GM21390 (cell line): ENCODE measurements around the gene KREMEN1.

Experiments used
- ATAC-seq: cut with Tn5 transposase; IDR thresholded peaks from one replicate; pipeline ENCODE4 v1.9.1; 2021; ENCODE audit not compliant: unreplicated experiment

Gene KREMEN1

DNA sequence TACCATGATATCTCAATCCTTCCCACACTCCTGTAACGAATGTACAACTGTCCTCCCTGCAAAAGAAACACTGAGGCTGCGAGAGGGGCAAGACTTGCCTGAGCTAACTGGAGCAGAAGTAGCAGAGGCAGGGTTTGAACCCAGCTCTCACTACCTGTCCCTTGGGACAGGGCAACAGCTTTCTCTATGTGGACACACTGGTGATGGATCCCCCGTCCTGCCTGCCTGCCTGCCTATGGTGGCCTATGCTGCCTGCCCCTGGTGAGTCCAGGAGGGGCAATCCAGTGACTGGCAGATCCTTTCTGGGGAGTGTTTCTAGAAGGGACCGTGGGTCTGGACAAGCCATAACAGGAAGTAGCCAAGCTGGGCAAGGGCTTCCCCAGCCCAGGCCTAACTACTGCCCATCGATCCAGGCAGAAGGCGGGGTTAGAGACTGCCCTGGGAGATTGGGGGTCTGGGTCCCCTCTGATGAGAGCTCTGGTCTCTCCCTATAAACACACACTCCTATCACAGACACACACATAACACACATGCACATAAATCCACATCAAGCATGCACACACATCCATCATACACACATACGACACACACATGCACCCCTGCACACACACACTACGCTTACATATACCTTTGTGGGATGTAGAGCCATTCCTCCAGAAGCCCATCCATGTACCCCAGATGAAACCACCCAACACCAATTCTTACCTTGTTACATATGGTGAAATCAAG lies 131.8 kb downstream of the KREMEN1 start:
- ATAC-seq = no peak

DNA sequence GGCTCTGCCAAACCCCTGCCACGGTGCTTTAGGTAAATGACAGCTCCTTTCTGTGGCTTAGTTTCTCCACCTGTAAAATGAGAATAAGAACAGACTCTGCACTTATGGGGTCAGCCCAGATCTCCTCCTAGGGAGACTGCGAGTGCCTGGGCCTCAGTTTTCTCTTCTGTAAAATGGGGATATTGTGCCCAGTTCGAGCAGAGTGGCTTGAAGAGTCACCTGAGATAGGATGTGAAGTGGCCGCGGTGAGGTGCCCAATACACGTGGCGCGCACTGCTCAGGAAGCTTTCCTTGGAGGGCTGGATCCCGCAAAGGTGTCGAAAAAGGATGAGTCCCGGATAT lies 132.4 kb downstream of the KREMEN1 start:
- no peak for ATAC-seq

DNA sequence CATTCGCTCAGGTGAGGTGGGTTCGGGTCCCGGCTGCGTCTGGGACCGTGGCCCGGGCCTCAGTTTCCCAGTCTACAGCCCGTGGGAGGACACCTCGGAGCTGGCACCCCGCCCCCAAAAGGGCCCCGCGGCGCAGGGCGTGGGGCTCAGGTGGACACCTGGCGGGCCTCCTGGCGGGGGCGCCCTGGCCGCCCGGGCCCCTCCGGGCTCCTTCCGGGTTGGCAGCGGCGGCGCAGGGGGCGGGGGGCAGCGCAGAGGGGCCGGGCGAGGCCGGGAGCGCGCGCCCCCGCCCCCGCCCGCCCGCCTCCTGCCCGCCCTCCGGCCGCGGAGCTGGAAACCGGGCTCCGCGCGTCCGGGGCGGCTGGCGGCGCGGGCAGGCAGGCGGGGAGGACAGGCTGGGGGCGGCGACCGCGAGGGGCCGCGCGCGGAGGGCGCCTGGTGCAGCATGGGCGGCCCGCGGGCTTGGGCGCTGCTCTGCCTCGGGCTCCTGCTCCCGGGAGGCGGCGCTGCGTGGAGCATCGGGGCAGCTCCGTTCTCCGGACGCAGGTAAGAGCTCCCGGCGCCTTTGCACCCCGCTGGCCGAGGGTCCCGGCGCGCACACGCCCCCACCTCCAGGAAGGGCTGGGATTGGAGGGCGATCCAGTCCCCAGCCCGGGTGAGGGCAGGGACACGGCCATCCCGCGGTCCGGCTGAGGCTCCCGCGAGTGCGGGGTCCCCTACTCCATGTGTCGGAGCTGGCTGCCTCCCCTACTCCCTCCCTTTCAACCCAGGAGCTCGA lies 132.9 kb downstream of the KREMEN1 start, which contains the start of gene EMID1:
Gene EMID1, plus strand, starts transcription at position 303 of the 778 bp plus-strand sequence. Its CDS starts 143 bp downstream, at position 446.
- ATAC-seq = no peak

DNA sequence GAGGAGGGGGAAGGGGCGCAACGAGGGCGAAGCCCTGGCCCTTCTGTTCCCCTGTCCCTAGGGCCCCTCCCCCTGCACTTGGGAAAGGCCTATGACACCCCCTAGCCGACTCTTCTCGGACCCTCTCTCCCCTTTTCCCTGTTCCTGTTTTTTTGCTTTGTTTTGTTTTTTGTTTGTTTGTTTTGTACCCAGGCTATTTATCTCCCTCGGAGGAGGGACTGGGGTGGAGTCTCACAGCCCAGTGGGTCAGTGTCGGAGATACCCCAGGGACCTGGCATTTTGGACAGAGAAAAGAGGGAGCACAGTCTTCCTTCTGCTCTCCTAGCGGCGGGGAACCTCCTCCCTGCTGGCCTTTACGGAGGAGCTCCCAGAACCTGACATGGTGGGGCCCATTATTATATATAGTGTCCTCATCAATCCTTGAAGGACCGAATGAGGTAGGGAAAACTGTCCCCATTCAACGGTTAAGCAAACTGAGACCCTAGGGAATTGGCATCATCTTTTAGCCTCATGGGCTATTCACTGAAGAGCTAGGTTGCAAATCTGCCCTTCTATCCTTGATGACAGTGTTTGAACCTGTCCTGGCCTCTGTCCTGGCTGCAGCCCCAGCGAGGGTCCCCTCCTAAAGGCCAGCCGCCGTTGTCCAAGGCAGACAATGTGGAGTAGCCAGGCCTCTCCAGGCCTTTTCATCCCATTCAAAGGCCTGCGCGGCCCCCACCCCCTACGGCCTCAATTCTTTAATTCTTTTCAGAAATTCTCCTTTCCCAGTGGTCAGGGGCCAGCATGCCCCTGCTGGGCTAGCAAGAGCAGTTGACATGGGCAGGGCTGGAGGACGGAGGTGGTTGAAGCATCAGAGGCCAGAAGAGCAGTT lies 133.8 kb downstream of the KREMEN1 start:
- ATAC-seq = no peak

DNA sequence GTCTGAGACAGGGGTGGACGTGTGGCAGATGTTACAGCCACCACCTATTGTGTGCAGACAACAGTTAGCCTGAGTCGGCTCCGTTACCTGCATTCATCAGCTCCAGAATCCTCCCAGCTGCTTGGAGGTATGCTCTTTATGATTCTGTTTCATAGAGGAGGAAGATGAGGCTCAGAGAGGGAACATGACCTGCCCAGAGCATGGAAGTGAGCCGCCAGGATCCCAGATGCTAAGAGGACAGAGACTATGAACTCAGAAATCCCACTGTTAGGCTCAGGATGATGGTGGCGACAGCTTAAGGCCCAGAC lies 134.4 kb downstream of the KREMEN1 start:
- no peak for ATAC-seq

DNA sequence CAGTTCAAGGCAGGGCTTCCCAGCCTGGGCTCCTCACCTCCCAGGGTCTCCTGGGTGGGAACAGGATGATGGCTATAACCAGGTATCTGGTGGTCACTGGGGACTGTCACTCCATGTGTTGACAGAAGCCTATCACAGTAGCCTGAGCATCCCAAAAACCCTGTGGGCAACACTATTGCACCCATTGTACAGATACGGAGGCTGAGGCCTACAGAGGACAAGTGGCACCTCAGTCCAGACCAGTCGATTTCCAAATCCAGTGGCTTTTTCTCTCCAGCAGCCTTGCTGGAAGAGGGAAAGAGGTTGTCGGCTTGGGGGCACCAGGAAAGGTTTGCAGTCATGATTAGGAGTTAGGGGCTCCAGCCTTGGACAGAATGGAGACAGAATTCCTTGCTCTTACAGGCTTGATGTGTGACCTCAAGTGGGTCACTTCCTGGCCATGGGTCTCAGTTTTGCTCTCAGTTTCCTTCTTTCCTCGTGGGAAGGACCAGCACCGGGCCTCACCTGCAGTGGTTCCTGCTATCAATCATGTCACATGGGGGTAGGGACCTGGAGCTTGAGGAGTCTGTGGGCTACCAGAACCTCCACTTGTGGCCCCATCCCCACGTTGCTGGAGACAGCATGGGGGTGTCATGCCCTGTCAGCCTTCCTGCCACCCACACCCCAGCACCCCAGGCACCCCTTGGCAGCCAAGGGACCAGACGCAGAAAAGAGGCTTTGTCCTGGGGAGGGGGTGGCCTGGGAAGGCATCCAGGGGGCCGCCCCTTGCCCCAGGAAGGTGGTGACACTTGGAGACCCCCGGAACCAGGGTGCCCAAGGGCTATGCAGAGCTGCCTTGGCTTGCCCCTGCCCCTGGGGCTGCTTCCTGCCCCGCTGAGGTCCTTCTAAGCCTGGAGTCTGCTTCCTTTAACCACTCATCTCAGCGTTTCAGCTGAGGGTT lies 135.0 kb downstream of the KREMEN1 start:
- no peak for ATAC-seq

DNA sequence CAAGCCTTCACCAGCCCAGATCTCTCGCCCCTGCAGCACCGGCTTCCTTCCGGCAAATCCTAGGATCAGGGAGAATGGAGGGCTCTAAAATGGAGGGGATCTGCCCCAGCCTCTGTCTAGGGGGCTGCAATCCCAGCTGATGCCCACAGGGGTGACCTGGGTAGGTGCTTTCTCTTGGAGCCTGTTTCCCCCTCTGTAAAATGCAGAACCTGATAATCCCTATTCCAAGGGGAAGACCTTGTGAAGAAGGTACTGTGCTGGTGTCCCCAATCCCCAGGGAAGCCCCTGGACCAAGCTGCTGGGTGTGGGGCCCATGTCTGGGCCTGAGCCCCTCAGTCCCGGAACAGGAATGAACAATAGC lies 135.6 kb downstream of the KREMEN1 start:
- ATAC-seq = no peak

DNA sequence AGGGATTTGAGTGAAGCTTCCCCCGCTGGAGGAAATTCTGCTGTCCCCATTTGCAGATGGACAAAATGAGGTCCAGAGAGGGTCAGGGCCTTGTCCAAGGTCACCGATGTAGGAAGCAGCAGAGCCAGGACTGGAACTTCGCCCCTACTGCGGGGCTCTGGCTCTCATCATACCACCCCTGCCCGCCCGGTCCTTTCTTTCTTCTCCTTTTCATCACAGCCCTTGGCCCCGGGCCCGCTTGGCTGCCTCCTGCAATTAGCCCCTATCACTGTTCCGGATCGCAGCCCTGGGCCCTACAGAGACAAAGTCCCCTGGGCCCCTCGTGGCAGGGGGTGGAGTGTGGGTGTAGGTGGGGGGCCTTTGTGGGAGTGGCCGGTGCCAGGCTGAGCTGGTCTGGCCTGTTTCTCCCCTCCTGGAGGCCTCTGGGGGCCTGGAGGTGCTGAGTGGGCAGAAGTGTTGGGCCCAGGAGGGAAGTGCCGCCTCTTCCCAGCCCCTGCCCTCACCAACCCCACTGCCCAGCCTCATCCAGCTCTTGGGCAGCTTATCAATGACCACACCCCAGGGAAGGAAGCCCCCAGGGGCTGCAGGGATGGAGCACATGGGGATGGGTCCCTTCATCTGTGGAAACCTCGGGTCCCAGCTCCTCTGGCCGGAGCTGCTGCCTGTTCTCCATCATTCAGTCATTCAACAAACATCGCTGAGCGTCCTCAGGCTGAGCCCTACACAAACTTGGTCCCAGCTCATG lies 136.2 kb downstream of the KREMEN1 start:
- no peak for ATAC-seq

DNA sequence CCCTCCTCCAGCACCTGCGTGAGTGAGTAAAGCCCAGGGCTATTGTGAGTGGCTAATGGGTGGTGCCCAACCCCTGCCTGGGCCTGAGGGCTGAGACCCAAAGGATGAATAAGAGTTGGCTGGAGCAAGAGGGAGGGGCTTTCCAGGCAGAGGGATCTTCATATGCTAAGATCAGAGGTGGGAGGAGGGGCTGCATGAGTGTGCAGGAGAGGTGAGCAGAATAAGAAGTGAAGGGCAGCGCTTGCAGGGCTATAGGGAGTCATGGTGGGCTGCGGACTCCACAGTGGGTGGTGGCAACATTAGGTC lies 136.7 kb downstream of the KREMEN1 start:
- no peak for ATAC-seq

DNA sequence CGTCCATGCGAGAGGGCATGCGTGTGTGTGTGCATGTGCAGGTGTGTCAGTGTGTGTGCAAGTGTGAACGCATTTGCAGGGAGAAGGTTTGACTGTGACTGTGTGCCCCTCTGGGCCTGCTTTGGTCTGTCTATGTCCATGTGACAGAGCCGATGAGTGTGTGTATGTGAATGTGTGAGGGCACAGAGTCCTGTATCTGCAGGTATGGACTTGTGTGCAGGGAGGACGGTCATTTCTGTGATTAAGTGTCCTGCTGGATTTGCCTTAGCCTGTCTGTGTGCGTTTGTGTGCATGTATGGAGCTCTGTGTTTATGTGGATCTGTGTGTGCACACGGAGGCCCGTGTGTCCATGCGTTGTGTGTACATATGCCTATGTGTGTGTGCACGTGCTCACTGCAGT lies 138.2 kb downstream of the KREMEN1 start:
- no peak for ATAC-seq

DNA sequence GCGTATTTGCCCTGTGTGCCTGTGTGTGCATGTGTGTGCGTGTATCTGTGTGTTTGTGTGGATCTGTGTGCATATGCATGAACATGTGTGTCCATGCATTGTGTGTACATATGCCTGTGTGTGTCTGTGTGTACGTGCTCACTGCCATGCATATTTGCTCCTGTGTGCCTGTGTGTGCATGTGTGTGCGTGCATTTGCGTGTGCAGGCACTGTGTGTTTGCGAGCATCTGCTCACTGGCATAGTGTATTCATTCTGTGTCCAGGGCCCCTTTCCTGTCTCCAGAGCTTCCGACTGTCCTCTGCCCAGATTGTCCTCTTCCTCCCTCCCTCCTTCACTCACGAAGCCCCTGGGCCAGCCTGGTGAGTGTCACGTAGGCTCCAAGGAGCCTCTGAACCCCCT lies 138.6 kb downstream of the KREMEN1 start:
- ATAC-seq = no peak

DNA sequence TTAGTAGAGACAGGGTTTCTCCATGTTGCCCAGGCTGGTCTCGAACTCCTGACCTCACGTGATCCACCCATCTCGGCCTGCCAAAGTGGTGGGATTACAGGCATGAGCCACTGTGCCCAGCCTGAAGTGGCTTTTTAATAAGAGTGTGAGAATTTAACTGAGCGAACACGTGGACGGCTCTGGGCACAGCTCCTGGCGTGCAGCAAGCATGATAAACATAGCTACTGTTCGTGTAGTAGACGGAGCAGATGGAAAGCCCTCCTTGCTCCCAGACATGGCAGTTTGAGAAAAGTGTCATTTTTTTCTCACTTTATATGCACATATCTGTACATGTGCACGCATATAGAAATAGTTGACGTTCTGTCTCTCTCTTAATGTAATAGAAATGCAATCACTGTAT lies 139.9 kb downstream of the KREMEN1 start:
- no peak for ATAC-seq

DNA sequence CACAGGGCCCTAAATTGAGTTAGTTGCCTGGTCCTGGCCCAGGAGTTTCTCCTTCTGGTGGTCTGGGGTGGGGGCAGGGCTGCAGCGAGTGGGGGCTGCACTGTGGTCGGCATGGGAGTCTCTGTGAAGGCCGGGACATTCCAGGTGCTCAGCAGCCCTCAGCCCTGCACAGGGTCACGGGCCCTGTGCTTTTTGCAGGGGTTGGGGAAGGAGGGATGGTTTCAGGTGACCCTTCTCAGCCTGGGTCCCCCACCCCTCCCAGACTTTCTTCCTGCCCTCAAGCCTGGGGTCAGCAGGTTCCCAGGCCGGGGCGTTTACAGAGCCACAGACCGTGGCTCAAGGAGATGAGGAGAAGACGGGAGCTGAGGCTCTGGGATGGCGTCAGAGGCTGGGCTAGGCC lies 140.7 kb downstream of the KREMEN1 start:
- no peak for ATAC-seq

DNA sequence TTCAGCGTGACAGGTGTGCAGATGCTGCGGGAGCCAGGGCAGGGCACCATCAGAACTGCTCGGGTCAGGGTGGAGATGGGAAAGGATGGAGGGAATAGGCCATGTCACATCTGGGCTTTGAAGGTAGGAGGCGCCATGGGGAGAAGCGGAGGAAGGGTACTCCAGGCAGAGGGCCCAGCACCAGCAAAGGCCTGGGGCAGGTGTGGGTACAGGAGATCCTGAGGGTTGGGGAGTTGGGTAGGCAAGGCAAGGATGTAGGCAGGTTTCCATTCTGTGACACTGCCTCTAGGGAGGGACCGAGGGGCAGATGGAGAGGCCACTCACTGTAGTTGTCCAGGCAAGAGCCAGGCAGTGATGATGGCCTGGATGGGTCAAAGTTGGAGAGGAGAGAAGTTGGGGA lies 141.4 kb downstream of the KREMEN1 start:
- ATAC-seq = no peak

DNA sequence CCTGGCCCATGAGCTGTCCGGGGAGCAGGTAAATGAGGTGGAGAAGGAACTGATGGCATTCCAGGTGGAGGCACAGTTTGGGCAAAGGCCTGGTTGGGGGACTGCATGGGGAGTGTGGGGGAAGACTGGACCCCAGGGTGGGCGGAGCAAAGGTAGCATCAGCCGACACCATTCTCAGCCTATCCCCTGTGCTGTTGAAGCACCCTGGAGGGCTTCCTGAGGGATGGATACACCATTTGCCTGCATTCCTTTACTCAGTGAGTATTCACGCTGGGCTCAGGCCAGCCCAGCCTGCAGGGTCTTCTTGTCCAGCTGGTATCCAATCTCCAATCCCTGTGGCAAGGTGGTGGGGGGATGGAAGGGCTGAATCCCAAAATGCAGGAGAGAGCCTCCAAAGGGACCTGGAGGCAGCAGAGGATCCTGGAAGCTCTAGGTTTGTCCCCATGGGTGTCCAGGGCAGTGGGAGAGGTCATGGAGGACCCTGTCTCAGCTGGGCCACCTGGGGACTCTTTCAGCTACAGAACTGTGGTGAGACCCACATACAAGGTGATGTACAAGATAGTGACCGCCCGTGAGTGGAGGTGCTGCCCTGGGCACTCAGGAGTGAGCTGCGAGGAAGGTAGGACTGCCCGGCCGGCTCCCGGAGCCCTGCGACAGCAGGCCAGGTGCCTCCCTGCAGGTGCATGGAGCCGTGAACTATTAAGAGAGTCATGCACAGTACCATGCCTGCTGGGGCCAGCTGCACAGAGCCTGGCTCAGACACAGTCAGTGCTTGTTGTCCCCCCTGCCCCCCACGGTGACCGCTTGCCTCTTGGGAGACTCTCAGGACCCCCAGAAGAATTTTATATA lies 142.4 kb downstream of the KREMEN1 start:
- no peak for ATAC-seq

DNA sequence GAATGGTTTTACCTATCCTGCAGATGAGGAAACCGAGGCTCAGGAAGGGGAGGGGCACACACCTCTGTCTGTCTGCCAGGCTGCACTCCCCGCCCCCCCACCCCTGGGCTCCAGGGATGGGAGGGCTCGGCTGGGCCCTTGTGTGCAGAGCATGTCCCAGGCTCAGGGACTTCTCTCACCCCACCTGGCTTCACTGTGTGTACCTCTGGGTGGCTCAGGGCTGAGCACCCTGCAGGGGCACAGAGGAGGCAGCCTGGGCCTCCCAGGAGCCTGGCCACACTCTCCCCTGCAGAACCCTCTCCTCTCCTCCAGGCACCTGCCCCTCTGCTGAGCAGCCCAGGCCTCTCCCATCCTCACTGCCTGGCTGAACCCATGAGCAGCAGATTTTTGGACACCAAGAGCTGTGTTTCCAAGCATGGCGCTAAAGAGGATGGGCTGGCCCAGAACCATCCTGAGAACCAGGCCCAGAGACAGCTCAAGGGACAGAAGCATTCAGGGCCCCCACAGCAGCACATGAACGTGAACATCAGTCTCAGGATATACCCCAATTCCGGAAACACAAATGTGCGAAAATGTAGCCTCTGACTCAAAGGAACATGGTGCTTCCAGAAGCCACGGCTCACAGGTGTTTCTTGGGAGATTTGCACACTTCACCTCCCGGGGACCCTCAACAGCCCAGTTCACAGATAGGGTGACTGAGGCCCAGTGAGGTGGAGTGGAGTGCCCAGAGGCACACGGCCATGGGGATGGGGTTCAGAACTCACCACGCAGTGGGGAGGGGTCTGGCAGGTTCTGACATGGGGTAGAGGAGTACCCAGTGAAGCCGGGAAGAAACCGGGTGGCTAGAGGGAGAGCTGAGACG lies 143.4 kb downstream of the KREMEN1 start:
- ATAC-seq = no peak

DNA sequence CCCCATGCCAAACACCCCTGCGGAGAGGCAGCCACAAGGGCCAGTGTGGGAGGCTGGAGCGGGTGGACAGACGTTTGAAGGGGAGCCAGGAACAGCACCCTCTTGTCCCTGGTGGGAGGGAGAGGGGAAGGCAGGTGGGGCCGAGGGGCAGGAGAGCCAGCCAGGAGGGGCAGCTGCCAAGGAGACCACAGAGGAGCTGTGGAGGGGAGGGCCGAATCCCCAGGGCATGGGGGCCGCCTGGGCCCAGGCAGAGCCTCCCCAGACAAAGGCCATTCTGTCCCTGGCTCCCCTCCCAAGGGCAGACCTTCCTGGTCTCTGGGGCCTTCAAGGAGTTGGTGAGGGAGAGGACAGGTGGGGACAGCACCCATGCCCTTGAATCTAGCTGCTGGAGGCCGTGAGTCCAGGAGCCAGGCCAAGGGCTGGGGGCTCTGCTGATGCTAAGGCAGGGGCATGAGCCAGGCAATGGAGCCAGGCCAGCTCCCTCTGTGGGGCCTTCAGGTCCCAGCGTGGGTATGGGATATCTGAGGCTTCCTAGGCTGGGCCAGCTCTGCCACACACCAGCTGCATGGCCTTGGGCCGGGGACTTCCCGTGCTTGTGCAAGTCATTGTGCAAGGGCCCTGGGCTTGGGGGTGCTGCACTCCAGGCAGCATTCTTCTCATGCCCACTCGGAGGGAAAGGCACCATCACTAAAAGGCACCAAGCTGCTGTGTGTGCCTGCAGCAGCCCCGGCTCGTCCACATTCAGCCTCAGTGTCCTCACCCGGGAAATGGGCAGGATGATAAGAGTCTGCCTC lies 144.2 kb downstream of the KREMEN1 start:
- ATAC-seq = no peak
